ENCODE results near the gene AFDN.

DNA sequence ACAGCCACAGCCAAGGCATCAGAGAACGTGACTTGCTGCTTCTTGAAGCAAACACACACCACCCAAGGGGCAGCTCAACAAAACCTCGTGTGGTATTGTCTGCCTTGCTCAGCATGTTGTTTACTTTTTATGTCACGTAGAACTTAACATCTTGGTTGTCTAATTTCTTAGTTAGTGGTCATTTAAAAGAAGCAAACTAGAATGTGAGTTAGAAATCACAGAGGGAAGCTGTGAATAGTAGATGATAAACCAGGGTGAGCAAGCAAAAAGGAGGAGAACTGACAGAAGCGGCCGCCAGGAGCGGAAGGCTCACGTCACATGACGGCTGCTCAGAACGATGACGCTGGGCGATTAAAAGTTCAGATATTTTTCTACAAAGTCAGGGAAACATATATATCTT is 119.3 kb downstream of the AFDN start:
- no peak for TF ChIP-seq CTCF (IDR thresholded peaks at IDR 0.05)
- TF ChIP-seq EP300 (IDR thresholded peaks at IDR 0.05; ENCODE audit: borderline replicate concordance in 1 of 2, low read depth in 1 of 2, low read length in 1 of 2): no peak
- TF ChIP-seq JUND (IDR thresholded peaks at IDR 0.05): no peak
- TF ChIP-seq ZBTB33 (IDR thresholded peaks at IDR 0.05; ENCODE audit: borderline replicate concordance, low read depth): no peak
- TF ChIP-seq POLR2AphosphoS5 (IDR thresholded peaks at IDR 0.05; ENCODE audit: low read depth, low read length): no peak
- TF ChIP-seq RCOR1 (IDR thresholded peaks at IDR 0.05; ENCODE audit: low read length): no peak
- no peak for TF ChIP-seq YY1 (IDR thresholded peaks at IDR 0.05; ENCODE audit: low read depth)
- TF ChIP-seq SMC3 (IDR thresholded peaks at IDR 0.05; ENCODE audit: low read depth, low read length): no peak
- TF ChIP-seq RAD21 (IDR thresholded peaks at IDR 0.05; ENCODE audit: low read length): no peak
- TF ChIP-seq, protein P1, sequence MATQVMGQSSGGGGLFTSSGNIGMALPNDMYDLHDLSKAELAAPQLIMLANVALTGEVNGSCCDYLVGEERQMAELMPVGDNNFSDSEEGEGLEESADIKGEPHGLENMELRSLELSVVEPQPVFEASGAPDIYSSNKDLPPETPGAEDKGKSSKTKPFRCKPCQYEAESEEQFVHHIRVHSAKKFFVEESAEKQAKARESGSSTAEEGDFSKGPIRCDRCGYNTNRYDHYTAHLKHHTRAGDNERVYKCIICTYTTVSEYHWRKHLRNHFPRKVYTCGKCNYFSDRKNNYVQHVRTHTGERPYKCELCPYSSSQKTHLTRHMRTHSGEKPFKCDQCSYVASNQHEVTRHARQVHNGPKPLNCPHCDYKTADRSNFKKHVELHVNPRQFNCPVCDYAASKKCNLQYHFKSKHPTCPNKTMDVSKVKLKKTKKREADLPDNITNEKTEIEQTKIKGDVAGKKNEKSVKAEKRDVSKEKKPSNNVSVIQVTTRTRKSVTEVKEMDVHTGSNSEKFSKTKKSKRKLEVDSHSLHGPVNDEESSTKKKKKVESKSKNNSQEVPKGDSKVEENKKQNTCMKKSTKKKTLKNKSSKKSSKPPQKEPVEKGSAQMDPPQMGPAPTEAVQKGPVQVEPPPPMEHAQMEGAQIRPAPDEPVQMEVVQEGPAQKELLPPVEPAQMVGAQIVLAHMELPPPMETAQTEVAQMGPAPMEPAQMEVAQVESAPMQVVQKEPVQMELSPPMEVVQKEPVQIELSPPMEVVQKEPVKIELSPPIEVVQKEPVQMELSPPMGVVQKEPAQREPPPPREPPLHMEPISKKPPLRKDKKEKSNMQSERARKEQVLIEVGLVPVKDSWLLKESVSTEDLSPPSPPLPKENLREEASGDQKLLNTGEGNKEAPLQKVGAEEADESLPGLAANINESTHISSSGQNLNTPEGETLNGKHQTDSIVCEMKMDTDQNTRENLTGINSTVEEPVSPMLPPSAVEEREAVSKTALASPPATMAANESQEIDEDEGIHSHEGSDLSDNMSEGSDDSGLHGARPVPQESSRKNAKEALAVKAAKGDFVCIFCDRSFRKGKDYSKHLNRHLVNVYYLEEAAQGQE (IDR thresholded peaks at IDR 0.05; ENCODE audit: low read depth, low read length): no peak
- TF ChIP-seq TAF1 (IDR thresholded peaks at IDR 0.05; ENCODE audit: borderline replicate concordance, low read depth, low read length): no peak
